Kidney (tissue), 14 donors: ENCODE results near the gene ZNRF3. TPM values are rescaled to one million over a fixed set of nuclear protein-coding genes. Genes with fewer than 3 reads are reported as not detected.

Source experiments
- DNase-seq, 5 donors: peaks; one replicate each; pipeline ENCODE4 v3.0.0-alpha.2; 2013 to 2020
- FAIRE-seq: peaks from 2 replicates; lab custom pipeline; 2012; peaks lifted over from hg19 to GRCh38; lab: Jason Lieb, UNC
- H3K27ac ChIP-seq, 2 donors: one replicate each; pipeline ENCODE4 v1.7.0; 2013; ENCODE audit warnings: low read depth in 2 of 2, low read length in 2 of 2, inconsistent platforms in 1 of 2
- H3K27me3 ChIP-seq: one replicate; pipeline ENCODE4 v1.7.1; 2013; ENCODE audit warnings: low read length, inconsistent platforms; ENCODE audit not compliant: control insufficient read depth, insufficient read depth
- H3K36me3 ChIP-seq, 3 donors: one replicate each; pipeline versions ENCODE4 v1.7.0 to v1.7.1; 2013; ENCODE audit warnings: low read length in 3 of 3, control low read depth in 1 of 3, inconsistent platforms in 1 of 3; ENCODE audit not compliant: insufficient read depth in 3 of 3, control insufficient read depth in 2 of 3
- H3K4me1 ChIP-seq, 3 donors: one replicate each; pipeline versions ENCODE4 v1.7.0 to v1.7.1; 2013; ENCODE audit warnings: low read length in 3 of 3, inconsistent platforms in 1 of 3, low read depth in 1 of 3; ENCODE audit not compliant: control insufficient read depth in 2 of 3, insufficient read depth in 2 of 3
- H3K4me3 ChIP-seq, 3 donors: one replicate each; pipeline versions ENCODE4 v1.7.0 to v1.8.1; 2013; ENCODE audit warnings: low read length in 3 of 3, control low read depth in 1 of 3, inconsistent platforms in 1 of 3
- H3K9ac ChIP-seq, 3 donors: one replicate each; pipeline versions ENCODE4 v1.7.0 to v1.7.1; 2013; ENCODE audit warnings: low read length in 3 of 3, control low read depth in 1 of 3, inconsistent platforms in 1 of 3
- H3K9me3 ChIP-seq, 3 donors: one replicate each; pipeline versions ENCODE4 v1.7.0 to v1.7.1; 2013; ENCODE audit warnings: low read length in 3 of 3, control low read depth in 1 of 3, inconsistent platforms in 1 of 3; ENCODE audit not compliant: control insufficient read depth in 2 of 3, insufficient read depth in 1 of 3
- intact Hi-C: fragments of 100-400 bp; cut with DNase I; formaldehyde crosslinking; loops from one replicate; pipeline ENCODE4 v1.11.1; 2022
- polyA plus RNA-seq: library from polyadenylated mRNA; stranded (reverse); fragments of 350-450 nt; fragmentation: Illumina TruSeq; extraction: RNeasy Lipid Tissue Mini Kit (QIAGEN cat#74804); gene quantifications from one replicate; pipeline ENCODE4 v1.2.3, GENCODE V29; 2014; ENCODE audit warnings: low read depth, low replicate concordance; ENCODE audit not compliant: insufficient read depth
- total RNA-seq: library from RNA; stranded (reverse); fragmentation: NEBNext Ultra II Directional; extraction: Animal tissue kit (Norgen Biotek cat#: 25700); gene quantifications from one replicate; pipeline ENCODE4 v1.2.1, GENCODE V29; 2021
- TF ChIP-seq, protein P1 (sequence below): IDR thresholded peaks from 3 replicates; pipeline ENCODE4 v1.5.1; 2012; ENCODE audit warnings: mild to moderate bottlenecking, moderate library complexity, borderline replicate concordance; ENCODE audit not compliant: insufficient read depth; ENCODE audit errors: extremely low read depth
- donor health status: control.
- donor health status: control.
- donor health status: control.
- donor health status: control.
- donor health status: control.
- donor health status: DM: yes; HTN: yes; CAD: no.
- donor health status: Normal renal cell carcinoma (clear cell type).

ZNRF3 gene
- total and polyA plus RNA-seq, 2 donors from 2014 or later = 6.8 to 24.4 TPM

DNA sequence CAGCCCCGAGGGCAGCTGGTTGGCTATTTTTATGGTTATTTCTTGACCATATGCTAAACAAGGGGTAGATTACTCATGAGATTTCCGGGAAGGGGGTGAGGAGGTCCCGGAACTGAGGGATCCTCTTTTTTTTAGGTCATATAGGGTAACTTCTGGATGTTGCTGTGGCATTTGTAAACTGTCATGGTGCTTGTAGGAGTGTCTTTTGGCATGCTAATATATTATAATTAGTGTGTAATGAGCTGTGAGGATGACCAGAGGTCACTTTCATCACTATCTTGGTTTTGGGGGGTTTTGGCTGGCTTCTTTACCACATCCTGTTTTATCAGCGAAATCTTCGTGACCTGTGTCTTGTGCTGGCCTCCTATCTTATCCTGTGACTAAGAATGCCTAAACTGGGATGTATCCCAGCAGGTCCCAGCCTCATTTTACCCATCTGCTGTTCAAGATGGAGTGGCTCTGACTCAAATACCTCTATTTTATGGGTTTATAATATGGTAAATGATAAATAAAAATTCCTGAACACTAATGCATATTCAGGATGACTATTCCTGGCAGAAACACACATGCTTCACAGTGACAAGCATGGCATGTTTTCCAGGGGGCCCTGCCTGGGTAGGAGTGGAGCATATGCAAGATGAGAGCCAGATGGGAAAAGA lies 200.7 kb downstream of the ZNRF3 start:
- TF ChIP-seq, protein P1, sequence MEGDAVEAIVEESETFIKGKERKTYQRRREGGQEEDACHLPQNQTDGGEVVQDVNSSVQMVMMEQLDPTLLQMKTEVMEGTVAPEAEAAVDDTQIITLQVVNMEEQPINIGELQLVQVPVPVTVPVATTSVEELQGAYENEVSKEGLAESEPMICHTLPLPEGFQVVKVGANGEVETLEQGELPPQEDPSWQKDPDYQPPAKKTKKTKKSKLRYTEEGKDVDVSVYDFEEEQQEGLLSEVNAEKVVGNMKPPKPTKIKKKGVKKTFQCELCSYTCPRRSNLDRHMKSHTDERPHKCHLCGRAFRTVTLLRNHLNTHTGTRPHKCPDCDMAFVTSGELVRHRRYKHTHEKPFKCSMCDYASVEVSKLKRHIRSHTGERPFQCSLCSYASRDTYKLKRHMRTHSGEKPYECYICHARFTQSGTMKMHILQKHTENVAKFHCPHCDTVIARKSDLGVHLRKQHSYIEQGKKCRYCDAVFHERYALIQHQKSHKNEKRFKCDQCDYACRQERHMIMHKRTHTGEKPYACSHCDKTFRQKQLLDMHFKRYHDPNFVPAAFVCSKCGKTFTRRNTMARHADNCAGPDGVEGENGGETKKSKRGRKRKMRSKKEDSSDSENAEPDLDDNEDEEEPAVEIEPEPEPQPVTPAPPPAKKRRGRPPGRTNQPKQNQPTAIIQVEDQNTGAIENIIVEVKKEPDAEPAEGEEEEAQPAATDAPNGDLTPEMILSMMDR = no peak
- DNase-seq = no peak
- Histone ChIP-seq H3K4me1 (peaks cover 8 to 14% (median 13%) of the 10 kb centered on the region in 3 donors), H3K9ac (no peak overlapping the region), H3K9me3 (no peaks in the 10 kb centered on the region), H3K4me3 (no peak overlapping the region), H3K36me3 (peaks cover 0 to 4% (median 0%) of the 10 kb centered on the region in 3 donors), H3K27me3 (no peaks in the 10 kb centered on the region), H3K27ac (no peak overlapping the region)
- intact Hi-C loops = no loop called here
- FAIRE-seq = no peak

DNA sequence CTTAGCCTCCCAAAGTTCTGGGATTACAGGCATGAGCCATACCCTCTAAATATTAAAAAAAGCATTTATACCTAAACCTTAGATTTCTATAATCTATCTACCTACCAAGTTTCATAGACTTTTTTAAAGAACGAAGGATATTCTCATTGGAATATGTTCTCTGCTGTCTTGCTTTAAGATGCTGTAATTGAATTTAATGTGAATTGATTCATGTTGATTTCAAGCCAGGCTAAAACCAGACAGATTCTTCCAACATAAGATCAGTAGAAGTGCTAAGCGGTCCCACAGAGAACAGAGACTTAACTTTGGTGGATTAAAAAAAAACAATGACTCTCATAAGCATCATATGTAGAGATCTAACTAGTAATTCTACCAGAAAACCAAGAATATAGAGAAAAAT lies 203.6 kb downstream of the ZNRF3 start:
- TF ChIP-seq, protein P1 = no peak
- Histone ChIP-seq H3K9me3 (no peaks in the 10 kb centered on the region), H3K27ac (no peak overlapping the region), H3K36me3 (peaks cover 0 to 4% (median 0%) of the 10 kb centered on the region in 3 donors), H3K9ac (no peak overlapping the region), H3K4me3 (no peak overlapping the region), H3K4me1 (peaks cover 5 to 11% (median 6%) of the 10 kb centered on the region in 3 donors), H3K27me3 (no peaks in the 10 kb centered on the region)
- intact Hi-C loops = no loop called here
- no peak for DNase-seq
- no peak for FAIRE-seq

DNA sequence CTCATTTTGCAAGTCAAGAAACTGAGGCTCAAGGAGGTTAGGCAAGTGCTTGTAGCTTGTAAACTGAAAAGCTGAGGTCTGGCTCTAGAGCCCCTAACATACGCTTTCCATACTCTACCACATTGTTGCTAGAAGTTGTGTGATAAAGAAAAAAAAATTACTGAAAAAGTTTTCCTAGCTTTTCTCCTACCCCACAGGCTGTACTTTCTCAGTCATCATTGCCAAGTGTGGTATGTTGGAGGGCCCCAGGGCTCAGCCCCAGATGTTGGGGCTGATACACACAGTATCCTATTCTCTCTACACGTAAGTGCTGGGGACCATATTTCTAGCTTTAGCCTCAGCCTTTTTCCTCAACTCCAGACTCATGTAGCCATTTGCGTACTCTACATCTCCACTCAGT lies 205.4 kb downstream of the ZNRF3 start:
- H3K36me3 ChIP-seq = no peaks in the 10 kb centered on the region
- H3K9ac ChIP-seq = no peak overlapping the region
- no peaks in the 10 kb centered on the region for H3K9me3 ChIP-seq
- intact Hi-C loops = no loop called here
- no peaks in the 10 kb centered on the region for H3K27me3 ChIP-seq
- H3K4me3 ChIP-seq = no peak overlapping the region
- TF ChIP-seq, protein P1 = no peak
- DNase-seq = no peak
- H3K4me1 ChIP-seq = peaks cover 0 to 5% (median 5%) of the 10 kb centered on the region in 3 donors
- no peak overlapping the region for H3K27ac ChIP-seq
- FAIRE-seq = no peak
